HG03457 (cell line): ENCODE results near the gene LPIN1.
"Not testable (repeated sequence)": the region's sequence is repeated elsewhere in the genome, so short reads cannot be mapped to it uniquely, and the experiment has no call there.

Experiments
- ATAC-seq: cut with Tn5 transposase; IDR thresholded peaks from one replicate; pipeline ENCODE4 v1.9.1; 2021; ENCODE audit warnings: moderate number of reproducible peaks; ENCODE audit not compliant: unreplicated experiment

LPIN1 gene

DNA sequence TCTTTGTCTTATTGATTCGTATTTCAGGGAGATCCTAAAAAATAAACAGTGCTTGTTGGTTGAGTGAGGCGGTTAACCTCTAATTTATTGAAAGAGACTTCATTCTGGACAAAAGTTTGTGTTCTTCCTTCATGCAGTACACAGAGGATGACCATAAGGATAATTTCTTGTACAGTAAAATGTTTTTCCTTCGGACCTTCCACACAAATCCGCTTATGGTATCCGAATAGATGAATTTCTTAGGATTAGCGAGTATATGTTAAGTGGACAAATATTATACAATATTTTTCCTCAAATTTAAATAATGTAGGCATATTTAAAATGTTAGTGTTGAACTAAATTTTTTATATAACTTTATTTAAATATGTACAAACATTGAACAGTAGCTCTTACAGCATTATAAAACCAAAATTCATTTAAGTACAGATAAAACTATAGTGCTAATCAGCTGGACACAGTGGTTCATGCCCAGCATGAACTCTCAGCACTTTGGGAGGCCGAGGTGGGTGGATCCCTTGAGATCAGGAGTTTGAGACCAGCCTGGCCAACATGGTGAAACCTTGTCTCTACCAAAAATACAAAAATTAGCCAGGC lies 84.4 kb downstream of the LPIN1 start:
- no peak for ATAC-seq

DNA sequence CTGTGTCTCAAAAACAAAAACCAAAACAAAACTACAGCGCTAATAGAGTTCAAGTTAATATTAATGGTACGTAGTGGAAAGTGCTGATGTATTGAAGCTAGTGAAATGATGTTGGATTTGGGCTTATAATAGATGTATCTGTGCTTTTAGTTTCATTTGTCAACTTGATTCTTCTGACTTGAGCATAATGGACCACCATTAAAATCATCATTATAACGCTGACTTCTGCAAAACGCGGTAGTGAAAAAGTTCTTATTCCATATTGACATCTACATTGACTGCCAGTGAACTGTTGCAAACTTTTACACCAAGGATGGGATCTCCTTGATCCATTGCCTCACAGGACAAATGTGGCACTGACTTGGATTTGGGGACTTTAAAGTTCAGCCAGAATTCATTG lies 85.0 kb downstream of the LPIN1 start:
- ATAC-seq, result no peak

DNA sequence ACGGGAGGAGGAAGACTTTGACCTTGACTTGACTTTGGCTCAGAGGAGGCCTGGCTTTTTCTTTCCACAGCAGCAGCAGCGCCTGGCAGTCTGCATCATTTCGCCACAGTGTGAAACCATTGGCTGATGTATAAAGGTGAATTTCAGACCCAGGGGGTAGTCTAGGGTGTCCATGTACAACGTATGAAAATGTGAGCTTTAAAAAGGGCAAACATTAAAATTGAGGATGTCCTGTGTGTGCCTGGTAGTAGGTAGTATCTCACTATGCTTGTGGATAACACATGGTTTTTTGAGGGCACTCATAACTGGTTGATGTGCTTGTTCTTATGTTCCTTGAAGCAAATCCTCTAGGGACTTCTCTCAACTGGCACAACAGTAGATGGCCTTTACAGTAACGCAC lies 86.1 kb downstream of the LPIN1 start:
- no peak for ATAC-seq

DNA sequence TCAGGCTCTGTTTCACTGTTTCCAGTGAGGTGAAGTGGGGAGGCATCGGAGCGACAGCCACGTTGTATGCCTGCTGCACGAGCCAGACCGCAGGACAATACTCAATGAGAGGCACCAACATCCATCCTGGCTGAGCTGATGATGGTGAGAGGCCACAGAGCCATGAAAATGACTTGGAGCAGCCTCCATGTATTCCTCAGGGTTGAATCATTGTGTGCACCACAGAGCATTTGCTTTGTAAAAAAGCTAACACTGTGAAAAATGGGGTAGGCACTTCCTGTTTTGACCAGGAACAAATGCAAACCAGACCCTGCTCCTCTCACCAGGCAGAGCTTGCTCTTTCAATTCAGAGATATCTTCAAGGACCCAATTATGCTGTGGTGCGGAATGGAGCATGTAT lies 87.2 kb downstream of the LPIN1 start:
- no peak for ATAC-seq

GRCh38 chr2:11835403-11835802 lies 89.0 kb downstream of the LPIN1 start:
- no peak for ATAC-seq

- no peak for ATAC-seq
Measured at GRCh38 chr2:11836647-11837219, 90.3 kb downstream of the LPIN1 start.

GRCh38 chr2:11837875-11838734 lies 91.7 kb downstream of the LPIN1 start:
- no peak for ATAC-seq

- ATAC-seq, result no peak
Measured at GRCh38 chr2:11839916-11840315, 93.5 kb downstream of the LPIN1 start.

- ATAC-seq, result no peak
Measured at GRCh38 chr2:11842336-11842735, 95.9 kb downstream of the LPIN1 start.

- not testable (repeated sequence) for ATAC-seq
Measured at GRCh38 chr2:11844798-11845197, 98.4 kb downstream of the LPIN1 start.

- not testable (repeated sequence) for ATAC-seq
Measured at GRCh38 chr2:11847935-11848334, 101.5 kb downstream of the LPIN1 start.

GRCh38 chr2:11850082-11850481 lies 103.7 kb downstream of the LPIN1 start:
- ATAC-seq, result no peak

- ATAC-seq, result no peak
Measured at GRCh38 chr2:11852526-11853196, 106.2 kb downstream of the LPIN1 start.

DNA sequence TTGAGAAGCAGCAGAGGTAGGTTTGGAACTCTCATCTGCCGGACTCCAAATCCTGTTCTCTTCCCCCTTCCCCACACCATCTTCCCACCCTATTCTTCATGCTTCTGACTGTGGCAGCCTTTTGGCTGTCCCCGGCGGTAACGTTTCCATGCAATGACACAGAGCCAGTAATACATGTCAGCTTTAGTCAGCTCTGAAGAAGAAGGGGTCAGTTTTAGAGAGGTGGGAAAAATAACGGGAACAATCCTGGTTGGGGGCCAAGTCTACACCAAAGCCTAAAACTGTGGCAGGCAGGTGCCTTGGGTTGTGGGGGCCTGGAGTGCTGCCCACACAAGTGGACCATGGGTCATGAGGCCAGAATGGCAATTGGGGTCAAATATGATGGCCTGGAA lies 106.8 kb downstream of the LPIN1 start:
- no peak for ATAC-seq

DNA sequence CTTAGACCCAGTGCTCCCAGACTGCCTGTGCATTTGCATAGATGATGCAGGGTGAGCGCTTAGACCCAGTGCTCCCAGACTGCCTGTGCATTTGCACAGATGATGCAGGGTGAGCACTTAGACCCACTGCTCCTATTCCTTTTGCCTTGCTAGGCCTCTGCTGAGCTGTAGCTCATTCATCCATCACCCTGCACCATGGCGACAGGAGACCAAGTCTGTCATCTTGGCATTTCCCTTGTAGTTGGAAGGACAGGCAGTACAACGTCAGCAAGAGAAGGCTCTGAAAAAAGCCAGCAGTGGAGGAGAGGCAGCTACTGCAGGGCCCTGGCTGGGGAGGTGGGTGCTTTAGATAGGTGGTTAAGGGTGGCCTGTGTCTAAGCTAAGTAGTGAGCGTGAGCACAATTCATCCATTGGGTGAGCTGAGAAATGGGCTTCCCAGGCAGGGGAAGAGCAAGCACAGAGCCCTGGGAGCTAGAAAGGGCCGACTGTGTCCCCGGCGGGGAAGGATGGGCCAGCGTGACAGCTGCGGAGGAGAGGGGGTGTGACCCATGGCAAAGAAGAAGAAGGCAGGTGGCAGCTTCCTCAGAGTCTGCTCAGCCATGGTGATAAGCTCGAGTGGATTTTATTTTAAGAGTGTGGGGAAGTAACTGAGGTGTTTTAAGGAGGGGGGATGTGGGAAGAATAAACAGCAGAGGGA lies 108.8 kb downstream of the LPIN1 start:
- no peak for ATAC-seq

GRCh38 chr2:11856095-11856494 lies 109.7 kb downstream of the LPIN1 start:
- no peak for ATAC-seq

GRCh38 chr2:11858883-11859282 lies 112.5 kb downstream of the LPIN1 start:
- no peak for ATAC-seq

DNA sequence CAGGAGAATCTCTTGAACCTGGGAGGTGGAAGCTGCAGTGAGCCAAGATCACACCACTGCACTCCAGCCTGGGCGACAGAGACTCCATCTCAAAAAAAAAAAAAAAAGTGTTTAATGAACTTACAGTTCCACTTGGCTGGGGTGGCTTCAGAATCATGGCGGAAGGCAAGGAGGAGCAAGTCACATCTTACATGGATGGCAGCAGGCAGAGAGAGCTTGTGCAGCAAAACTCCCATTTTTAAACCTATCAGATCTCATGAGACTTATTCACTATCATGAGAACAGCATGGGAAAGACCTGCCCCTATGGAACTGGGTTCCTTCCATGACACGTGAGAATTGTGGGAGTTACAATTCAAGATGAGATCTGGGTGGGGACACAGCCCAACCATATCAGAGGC lies 113.5 kb downstream of the LPIN1 start:
- ATAC-seq, result not testable (repeated sequence)

DNA sequence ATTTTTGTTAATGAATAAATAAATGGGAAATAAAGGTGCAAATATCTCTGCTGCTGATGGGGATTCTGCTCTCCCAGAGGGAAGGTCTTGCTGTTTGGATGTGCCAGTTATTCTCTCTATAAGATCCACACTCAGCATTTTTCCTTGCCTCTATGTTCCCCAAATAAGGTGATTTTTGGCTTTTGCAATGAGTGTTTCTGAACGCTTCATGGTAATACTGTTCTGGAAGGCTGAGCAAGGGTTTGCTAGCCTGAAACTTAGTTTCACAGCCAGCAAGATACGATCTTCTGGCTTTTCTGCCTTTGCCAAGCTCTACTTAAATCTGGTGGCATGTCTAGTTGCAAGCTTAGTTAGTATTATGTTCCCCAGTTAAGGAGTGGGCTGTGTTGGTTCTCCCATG lies 114.6 kb downstream of the LPIN1 start:
- no peak for ATAC-seq

DNA sequence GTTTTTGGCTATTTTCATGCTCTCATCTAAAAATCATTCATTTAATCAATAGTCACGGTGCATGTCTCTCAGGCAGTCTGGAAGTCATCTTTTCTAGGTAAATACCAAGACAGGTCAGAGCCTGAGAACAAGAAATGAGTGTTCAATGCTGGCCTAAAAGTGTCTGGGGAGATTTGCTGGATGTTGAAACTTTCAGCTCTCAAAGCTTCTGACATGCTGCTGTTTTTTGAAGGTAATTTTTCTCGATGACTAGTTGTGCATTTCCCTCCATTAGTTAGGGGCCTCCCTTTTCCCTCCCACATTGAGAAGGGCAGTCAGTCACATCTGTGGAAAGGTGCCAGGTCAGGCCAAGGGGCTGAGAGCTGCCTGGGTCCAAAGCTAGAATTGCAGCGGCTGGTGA lies 115.6 kb downstream of the LPIN1 start:
- no peak for ATAC-seq

- ATAC-seq, result no peak
Measured at GRCh38 chr2:11863103-11863502, 116.7 kb downstream of the LPIN1 start.
